ENCODE data around the gene KRTAP5-4. TPM values are rescaled to one million over a fixed set of nuclear protein-coding genes. Genes with fewer than 3 reads are reported as not detected.
"Not testable (repeated sequence)": the region's sequence is repeated elsewhere in the genome, so short reads cannot be mapped to it uniquely, and the experiment has no call there.

Gene KRTAP5-4
- total RNA-seq, 1 donor from 2014 or later: not detected

DNA sequence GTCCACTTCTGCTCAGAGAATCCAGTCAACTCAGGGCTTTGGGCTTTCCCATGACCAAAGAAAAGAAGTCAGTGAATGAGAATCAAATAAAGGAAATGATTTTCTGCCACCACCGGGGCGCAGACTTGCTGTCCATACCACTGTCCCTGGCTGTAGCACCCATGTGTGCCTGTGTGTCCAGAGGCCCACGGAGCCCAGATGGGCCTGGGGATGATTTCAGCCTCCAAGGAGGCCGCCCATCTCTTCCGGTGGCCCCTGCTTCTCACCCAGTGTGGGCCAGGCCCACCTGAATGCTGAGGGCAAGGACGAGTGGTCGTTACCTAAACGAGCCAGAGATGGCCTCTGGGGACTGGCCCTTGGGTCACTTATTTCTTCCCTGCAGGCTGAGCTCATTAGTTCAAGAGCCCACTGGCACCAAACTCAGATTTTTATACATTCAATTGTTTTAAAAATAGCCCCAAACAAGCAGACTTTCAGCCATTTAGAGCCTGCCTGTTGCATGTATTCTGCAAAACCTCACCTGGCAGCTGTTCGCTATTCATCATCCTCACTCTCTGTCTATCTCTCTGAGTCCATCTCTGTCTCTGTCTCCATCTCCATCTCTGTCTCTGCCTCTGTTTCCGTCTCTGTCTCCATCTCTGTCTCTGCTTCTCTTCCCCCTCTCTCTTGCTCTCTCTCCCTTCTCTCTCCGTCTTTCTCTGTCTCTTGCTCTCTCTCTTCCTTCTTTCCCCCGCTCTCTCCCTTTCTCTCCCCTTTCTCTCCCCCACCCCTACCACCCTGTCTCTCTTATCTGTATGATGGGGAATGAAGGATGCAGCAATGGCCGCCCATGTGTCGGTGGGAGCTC lies 31.8 kb upstream of the KRTAP5-4 start:
- DNase-seq (ENCODE audit: low spot score) (no peak), ATAC-seq (peak; percentile 13)

- DNase-seq (ENCODE audit: low spot score) (peak; percentile 85), ATAC-seq (peak; percentile 87)
Measured at GRCh38 chr11:1652771-1653540, 31.0 kb upstream of the KRTAP5-4 start.

DNA sequence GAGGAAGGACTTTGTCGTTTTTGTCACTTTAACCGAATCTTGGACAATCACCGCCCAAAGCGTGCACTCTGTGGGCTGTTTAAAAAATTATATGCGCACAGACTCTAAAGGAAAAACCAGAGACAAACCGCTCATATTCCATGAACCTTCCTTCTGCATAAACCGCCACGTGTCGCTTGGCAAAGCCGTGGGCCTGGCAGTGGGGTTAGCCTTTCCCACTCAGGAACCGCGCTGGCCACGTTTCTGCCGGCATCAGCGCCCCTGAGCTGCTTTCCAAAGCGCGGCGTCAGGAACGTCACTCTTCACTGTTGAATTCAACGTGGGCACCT lies 30.5 kb upstream of the KRTAP5-4 start:
- DNase-seq (ENCODE audit: low spot score) (no peak), ATAC-seq (no peak)

GRCh38 chr11:1652026-1652425 lies 30.1 kb upstream of the KRTAP5-4 start:
- ATAC-seq (no peak), DNase-seq (ENCODE audit: low spot score) (no peak)

DNA sequence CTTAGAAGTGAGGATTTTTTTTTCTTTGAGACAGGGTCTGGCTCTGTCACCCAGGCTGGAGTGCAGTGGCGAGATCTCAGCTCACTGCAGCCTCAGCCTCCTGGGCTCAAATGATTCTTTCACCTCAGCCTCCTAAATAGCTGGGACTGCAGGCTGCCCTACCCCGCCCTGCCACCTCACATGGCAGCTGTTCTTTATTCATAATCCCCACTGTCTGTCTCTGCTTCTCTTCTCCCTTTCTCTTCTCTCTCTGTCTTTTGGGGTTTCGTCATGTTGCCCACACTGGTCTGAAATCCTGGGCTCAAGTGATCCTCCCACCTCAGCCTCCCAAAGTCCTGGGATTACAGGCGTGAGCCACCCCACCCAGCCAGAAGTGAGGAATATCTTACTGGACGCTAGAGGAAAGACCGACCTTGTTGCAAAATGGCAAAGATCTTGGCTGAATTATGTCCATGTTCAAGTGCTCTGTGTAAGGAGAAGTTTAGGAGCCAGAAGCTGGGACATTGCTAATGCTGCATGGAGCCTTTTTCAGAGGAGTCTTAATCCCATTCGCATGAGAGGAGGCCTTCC lies 29.6 kb upstream of the KRTAP5-4 start:
- ATAC-seq: no peak
- DNase-seq (ENCODE audit: low spot score): no peak

GRCh38 chr11:1650918-1651262 lies 29.0 kb upstream of the KRTAP5-4 start:
- ATAC-seq (no peak), DNase-seq (ENCODE audit: low spot score) (no peak)

DNA sequence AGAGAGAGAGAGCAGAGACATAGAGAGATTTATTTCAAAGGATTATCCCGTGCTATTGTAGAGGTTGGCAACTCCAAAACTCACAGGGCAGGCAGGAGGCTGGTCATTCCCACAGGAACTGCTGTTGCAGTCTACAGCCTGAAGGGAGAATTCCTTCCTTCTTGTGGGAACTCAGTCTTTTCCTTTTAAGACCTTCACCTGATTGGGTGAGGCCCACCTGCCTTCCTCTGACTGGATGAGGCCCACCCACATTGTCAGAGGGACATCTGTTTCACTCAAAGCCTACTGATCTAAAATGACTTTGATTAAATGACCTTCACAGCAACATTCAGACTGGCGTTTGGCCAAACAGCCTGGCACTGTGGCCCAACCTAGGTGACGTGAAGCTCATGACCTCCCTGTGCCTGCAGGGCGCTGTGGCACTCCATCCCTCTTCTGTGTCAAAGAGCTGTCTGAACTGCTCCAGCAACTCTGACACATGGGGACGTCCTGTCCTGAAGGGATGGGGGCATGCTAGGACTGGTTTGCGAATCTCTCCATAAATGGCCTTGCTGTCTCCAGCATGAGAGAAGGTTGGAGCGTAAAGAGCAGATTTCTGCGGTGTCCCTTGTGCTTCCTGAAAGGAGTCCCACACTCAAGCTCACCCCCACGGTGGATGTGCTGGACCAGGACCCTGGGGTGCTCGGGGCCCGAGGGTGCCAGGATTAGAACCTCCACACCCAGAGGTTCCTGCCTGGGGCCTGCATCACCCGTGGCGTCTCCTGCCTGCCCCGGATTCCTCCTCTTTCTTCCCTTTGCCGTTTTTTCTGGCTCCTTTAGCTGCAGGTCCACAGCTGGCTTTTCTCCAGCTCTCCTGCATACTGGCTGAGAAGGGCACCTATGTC lies 28.3 kb upstream of the KRTAP5-4 start:
- no peak for ATAC-seq
- no peak for DNase-seq (ENCODE audit: low spot score)

DNA sequence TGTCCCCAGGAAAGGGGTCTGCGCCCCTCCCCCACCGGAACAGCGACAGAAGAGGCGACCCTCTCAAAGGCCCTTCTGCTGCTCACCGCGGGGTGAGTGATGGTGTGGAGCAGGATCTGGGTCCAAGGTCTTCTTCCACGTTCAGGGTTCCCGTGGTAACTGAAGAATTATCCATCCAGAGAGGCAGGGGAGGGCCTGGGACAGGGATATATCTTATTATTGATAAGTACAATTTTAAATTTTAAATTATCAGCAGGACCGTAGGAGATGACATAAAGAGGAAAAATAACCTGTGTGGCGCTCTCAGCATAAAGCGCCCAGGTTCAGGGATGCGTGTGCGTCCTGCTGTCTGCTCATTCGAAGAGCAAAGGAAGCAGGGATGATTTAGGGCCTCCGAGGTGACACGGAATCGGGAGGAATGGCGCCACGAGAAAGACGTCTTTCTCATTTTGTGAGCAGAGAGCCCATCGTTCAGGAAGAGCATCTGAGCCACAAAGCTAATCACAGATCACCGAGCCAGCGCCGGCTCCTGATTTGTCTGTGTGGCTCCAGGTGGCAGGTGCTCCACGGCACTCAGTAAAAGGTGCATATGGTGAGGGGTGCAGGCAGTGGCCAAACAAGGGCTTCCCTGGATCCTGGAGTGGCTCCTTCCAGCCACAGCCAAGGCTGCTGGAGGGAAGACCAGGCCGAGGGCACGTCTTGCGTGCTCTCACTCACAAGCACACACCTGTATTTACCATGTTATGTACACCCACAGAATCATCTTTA lies 26.9 kb upstream of the KRTAP5-4 start:
- DNase-seq (ENCODE audit: low spot score) (no peak), ATAC-seq (no peak)

- DNase-seq (ENCODE audit: low spot score): no peak
- no peak for ATAC-seq
Measured at GRCh38 chr11:1647901-1648652, 26.1 kb upstream of the KRTAP5-4 start.

- DNase-seq (ENCODE audit: low spot score); ATAC-seq: not testable (repeated sequence)
Measured at GRCh38 chr11:1646540-1646939, 24.6 kb upstream of the KRTAP5-4 start.

DNA sequence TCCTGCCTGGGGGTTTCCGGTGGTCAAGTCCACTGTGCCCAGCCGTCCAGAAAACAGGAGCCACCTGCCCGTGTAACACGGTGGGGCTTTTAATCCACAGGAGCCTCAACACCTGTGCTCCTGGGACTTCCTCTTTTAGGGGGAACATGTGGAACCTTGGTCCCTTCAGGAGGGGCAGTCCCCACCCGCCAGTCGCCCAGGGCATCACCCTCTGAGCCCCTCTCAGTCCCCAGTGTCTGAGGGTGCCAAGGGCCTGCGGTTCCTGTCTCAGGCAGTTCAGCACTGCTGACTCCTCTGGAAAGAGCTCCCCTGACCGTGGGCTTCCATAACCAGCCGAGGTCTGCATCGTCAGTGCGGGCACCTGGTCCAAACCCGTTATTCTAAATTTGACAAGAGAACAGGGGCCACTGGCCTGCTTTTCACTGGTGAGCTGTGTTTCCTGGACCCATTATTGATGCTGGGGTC lies 23.5 kb upstream of the KRTAP5-4 start:
- ATAC-seq: no peak
- DNase-seq (ENCODE audit: low spot score): no peak

DNA sequence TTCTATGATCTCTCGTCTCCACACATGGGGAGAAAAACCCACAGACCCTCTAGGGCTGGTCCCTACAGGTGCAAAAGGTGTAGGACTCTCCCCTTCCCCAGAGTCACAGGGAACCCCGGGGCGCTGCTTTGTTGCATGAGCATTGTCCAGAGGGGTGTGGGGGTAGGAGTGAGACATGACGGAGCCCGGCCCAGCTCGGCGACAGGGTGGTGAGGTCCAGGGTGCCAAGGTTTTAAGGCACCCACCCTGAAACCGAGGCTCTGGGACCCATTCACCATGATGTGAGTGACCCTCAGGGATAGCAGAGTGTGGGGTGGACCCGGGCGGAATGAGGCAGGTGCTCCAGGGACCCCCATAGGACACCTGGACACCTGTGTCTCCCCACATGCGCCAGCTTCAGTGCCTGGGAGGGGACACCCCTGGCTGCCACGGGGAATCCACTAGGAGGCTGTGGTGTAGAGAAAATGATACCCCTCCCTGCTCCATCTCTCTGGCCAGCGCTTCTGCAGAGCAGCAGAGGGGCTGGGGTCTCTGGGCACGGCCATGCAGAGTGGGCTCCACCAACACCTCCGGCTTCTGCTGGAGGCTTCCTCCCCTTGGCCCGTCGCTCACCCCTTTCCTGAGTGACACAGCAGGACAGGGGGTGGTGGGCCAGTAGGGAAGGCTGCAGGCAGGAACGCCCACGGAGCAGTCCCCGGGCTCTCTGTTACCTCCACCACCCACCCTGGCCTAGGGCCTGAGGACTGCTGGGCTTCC lies 22.8 kb upstream of the KRTAP5-4 start:
- ATAC-seq (no peak), DNase-seq (ENCODE audit: low spot score) (no peak)

GRCh38 chr11:1643146-1643690 lies 21.3 kb upstream of the KRTAP5-4 start:
- DNase-seq (ENCODE audit: low spot score) (no peak), ATAC-seq (no peak)

- no peak for DNase-seq (ENCODE audit: low spot score)
- ATAC-seq: no peak
Measured at GRCh38 chr11:1642288-1643145, 20.6 kb upstream of the KRTAP5-4 start.

- ATAC-seq (no peak), DNase-seq (ENCODE audit: low spot score) (no peak)
Measured at GRCh38 chr11:1641096-1641495, 19.2 kb upstream of the KRTAP5-4 start.

- peak; percentile 95 for ATAC-seq
- no peak for DNase-seq (ENCODE audit: low spot score)
Measured at GRCh38 chr11:1640076-1640946, 18.4 kb upstream of the KRTAP5-4 start.
